Renal pelvis (tissue), 4 donors: ENCODE results near the gene RNF157. TPM values are rescaled to one million over a fixed set of nuclear protein-coding genes. Genes with fewer than 3 reads are reported as not detected.
"Not testable (repeated sequence)": the region's sequence is repeated elsewhere in the genome, so short reads cannot be mapped to it uniquely, and the experiment has no call there.

Experiments used
- DNase-seq: peaks from one replicate; pipeline ENCODE4 v3.0.0-alpha.2; 2013
- polyA plus RNA-seq, 3 donors: library from polyadenylated mRNA; unstranded; fragments of 120-200 nt; gene quantifications; one replicate each; pipeline ENCODE4 v1.2.1, GENCODE V29; 2013; ENCODE audit not compliant: insufficient read length in 3 of 3

The RNF157 gene
- polyA plus RNA-seq, 3 donors = 27.6 to 33.2 (median 33.0) TPM

GRCh38 chr17:76271669-76272540 is 31.6 kb upstream of the RNF157 start:
- peak; percentile 73 for DNase-seq

GRCh38 chr17:76270770-76271668 is 30.7 kb upstream of the RNF157 start:
- DNase-seq = no peak

- DNase-seq = no peak
Measured at GRCh38 chr17:76270127-76270592, 29.9 kb upstream of the RNF157 start.

- DNase-seq = no peak
Measured at GRCh38 chr17:76268991-76269981, 29.0 kb upstream of the RNF157 start.

GRCh38 chr17:76268015-76268749 is 27.9 kb upstream of the RNF157 start:
- DNase-seq = no peak

- not testable (repeated sequence) for DNase-seq
Measured at GRCh38 chr17:76267581-76268001, 27.3 kb upstream of the RNF157 start.

- DNase-seq = no peak
Measured at GRCh38 chr17:76267051-76267576, 26.8 kb upstream of the RNF157 start.

GRCh38 chr17:76266244-76266938 is 26.1 kb upstream of the RNF157 start:
- DNase-seq = no peak

- no peak for DNase-seq
Measured at GRCh38 chr17:76265624-76266243, 25.4 kb upstream of the RNF157 start.

- peak; percentile 99 for DNase-seq
Measured at GRCh38 chr17:76264755-76265623, 24.7 kb upstream of the RNF157 start, which contains the start of gene UBALD2. Gene UBALD2 (plus strand): TSS chr17:76265348. CDS start chr17:76265506, 158 bp downstream.

- no peak for DNase-seq
Measured at GRCh38 chr17:76264425-76264754, 24.1 kb upstream of the RNF157 start.

GRCh38 chr17:76263896-76264295 is 23.6 kb upstream of the RNF157 start:
- DNase-seq = no peak

- DNase-seq = no peak
Measured at GRCh38 chr17:76262732-76263344, 22.5 kb upstream of the RNF157 start.

GRCh38 chr17:76261421-76262215 is 21.3 kb upstream of the RNF157 start:
- DNase-seq = no peak

- DNase-seq = no peak
Measured at GRCh38 chr17:76260669-76261068, 20.4 kb upstream of the RNF157 start.

- no peak for DNase-seq
Measured at GRCh38 chr17:76260220-76260619, 19.9 kb upstream of the RNF157 start.
